Hepatocyte (in vitro differentiated cells): Measurements from ENCODE around the gene ARL4A.

ENCODE experiments used
- CTCF ChIP-seq: fragments of 200-600 bp; sonication (generic); IDR thresholded peaks from 2 replicates; pipeline ENCODE4 v1.5.1; 2016; ENCODE audit warnings: antibody characterized with exemption, mild to moderate bottlenecking; ENCODE audit not compliant: poor library complexity
- EZH2 ChIP-seq: fragments of 200-600 bp; sonication (generic); IDR thresholded peaks from 2 replicates; pipeline ENCODE4 v1.6.1; 2016; ENCODE audit warnings: antibody characterized with exemption, mild to moderate bottlenecking, borderline replicate concordance
- EZH2phosphoT487 ChIP-seq: fragments of 200-600 bp; sonication (generic); IDR thresholded peaks from one replicate; pipeline ENCODE4 v1.6.1; 2018; ENCODE audit warnings: antibody characterized with exemption, mild to moderate bottlenecking, low read depth, moderate library complexity; ENCODE audit not compliant: unreplicated experiment, severe bottlenecking

GRCh38 chr7:12642508-12642907, 44.9 kb upstream of the ARL4A start:
- TF ChIP-seq CTCF = no peak
- TF ChIP-seq EZH2 = no peak
- TF ChIP-seq EZH2phosphoT487 = no peak
